GM12878 (cell line): ENCODE data around the gene CYS1. TPM values are rescaled to one million over a fixed set of nuclear protein-coding genes. Genes with fewer than 3 reads are reported as not detected.

ENCODE experiments used
- ATAC-seq: fragments of 200-7000 bp; cut with Tn5 transposase; 3 replicates; pipeline ENCODE4 v1.9.1; 2020; ENCODE audit warnings: mild to moderate bottlenecking, moderate library complexity
- BruUV-seq: library from RNA; stranded (reverse); fragments of 400-500 nt; replicated peaks from 2 replicates; lab custom pipeline; 2021; lab: Mats Ljungman, UMichigan
- CTCF ChIA-PET: fragments of 300-600 bp; sonication (Branson Sonifier 250); formaldehyde crosslinking; extraction: SDS; loops from one replicate; lab custom pipeline; 2021; ENCODE audit warnings: inconsistent platforms; lab: Yijun Ruan, JAX
- POLR2A ChIA-PET: fragments of 350-600 bp; formaldehyde crosslinking; extraction: SDS; loops from one replicate; lab custom pipeline; 2021; ENCODE audit warnings: inconsistent platforms; lab: Charles Lee
- RAD21 ChIA-PET: fragments of 300-600 bp; sonication (Branson Sonifier 250); formaldehyde crosslinking; loops from one replicate; lab custom pipeline; 2023; ENCODE audit warnings: antibody characterized with exemption; ENCODE audit not compliant: unreplicated experiment; lab: Charles Lee
- SMC1A ChIA-PET: fragments of 300-600 bp; sonication (Branson Sonifier 250); formaldehyde crosslinking; loops from one replicate; lab custom pipeline; 2023; ENCODE audit not compliant: unreplicated experiment, uncharacterized antibody; lab: Charles Lee
- DNase-seq: peaks from one replicate; pipeline ENCODE4 v3.0.0-alpha.2; 2011; ENCODE audit warnings: low read depth, low spot score
- FAIRE-seq: peaks from 3 replicates; lab custom pipeline; 2011; peaks lifted over from hg19 to GRCh38; lab: Jason Lieb, UNC
- H2AFZ ChIP-seq: 2 replicates; pipeline ENCODE4 v1.6.0; 2011; ENCODE audit warnings: low read depth, low read length, control low read depth; ENCODE audit not compliant: control insufficient read depth
- H3K27ac ChIP-seq: 2 replicates; pipeline ENCODE4 v1.5.1; 2011; ENCODE audit warnings: control low read depth; ENCODE audit not compliant: control insufficient read depth, insufficient read depth
- H3K27me3 ChIP-seq, 2 experiments: replicated peaks in 1 of 2; 2 replicates each; pipeline versions ENCODE4 v1.6.0 to v1.6.1; 2011; ENCODE audit warnings: low read length in 1 of 2; ENCODE audit not compliant: control insufficient read depth in 2 of 2, insufficient read depth in 2 of 2
- H3K36me3 ChIP-seq, 2 experiments: 2 replicates each; pipeline ENCODE4 v1.5.1; 2011; ENCODE audit warnings: low read length in 1 of 2; ENCODE audit not compliant: control insufficient read depth in 2 of 2, insufficient read depth in 2 of 2
- H3K4me1 ChIP-seq: 2 replicates; pipeline ENCODE4 v1.6.1; 2011; ENCODE audit warnings: mild to moderate bottlenecking, low read length, moderate library complexity, mixed read lengths; ENCODE audit not compliant: control insufficient read depth, insufficient read depth
- H3K4me2 ChIP-seq: 2 replicates; pipeline ENCODE4 v1.6.0; 2011; ENCODE audit warnings: control low read depth; ENCODE audit not compliant: control insufficient read depth, insufficient read depth
- H3K4me3 ChIP-seq: fragments of 200-600 bp; sonication (generic); 2 replicates; pipeline ENCODE4 v1.5.1; 2016
- H3K79me2 ChIP-seq: 2 replicates; pipeline ENCODE4 v1.6.0; 2011; ENCODE audit warnings: low read length; ENCODE audit not compliant: control insufficient read depth, insufficient read depth
- H3K9ac ChIP-seq: 2 replicates; pipeline ENCODE4 v1.8.0; 2011; ENCODE audit warnings: low read length, control low read depth, mixed read lengths; ENCODE audit not compliant: control insufficient read depth, insufficient read depth
- H3K9me3 ChIP-seq: replicated peaks from 3 replicates; pipeline ENCODE4 v1.5.1; 2011; ENCODE audit warnings: mild to moderate bottlenecking, low read length; ENCODE audit not compliant: control insufficient read depth, insufficient read depth
- H4K20me1 ChIP-seq: 2 replicates; pipeline ENCODE4 v1.6.0; 2011; ENCODE audit not compliant: control insufficient read depth, insufficient read depth
- BACH1 ChIP-seq: fragments of 450-650 bp; IDR thresholded peaks from 2 replicates; pipeline ENCODE4 v1.6.1; 2017; ENCODE audit warnings: mild to moderate bottlenecking, borderline replicate concordance
- BMI1 ChIP-seq: fragments of 450-650 bp; IDR thresholded peaks from 2 replicates; pipeline ENCODE4 v1.6.1; 2016; ENCODE audit warnings: mild to moderate bottlenecking, moderate library complexity, borderline replicate concordance
- CBX5 ChIP-seq: sonication (generic); IDR thresholded peaks from 2 replicates; pipeline ENCODE4 v1.6.1; 2016; ENCODE audit warnings: low read depth, moderate library complexity, mild to moderate bottlenecking, inconsistent platforms
- IRF4 ChIP-seq: IDR thresholded peaks from 2 replicates; pipeline ENCODE4 v1.6.1; 2011; ENCODE audit warnings: low read depth, low read length
- MTA2 ChIP-seq: fragments of 450-650 bp; IDR thresholded peaks from 2 replicates; pipeline ENCODE4 v1.6.1; 2016; ENCODE audit warnings: low read depth, mild to moderate bottlenecking, moderate library complexity
- NFYA ChIP-seq: IDR thresholded peaks from 2 replicates; pipeline ENCODE4 v1.6.1; 2011; ENCODE audit warnings: low read depth, mild to moderate bottlenecking, low read length, improper control_type of control experiment, borderline replicate concordance
- PAX8 ChIP-seq: fragments of 450-650 bp; IDR thresholded peaks from 2 replicates; pipeline ENCODE4 v1.6.1; 2017; ENCODE audit warnings: mild to moderate bottlenecking, moderate library complexity
- POU2F2 ChIP-seq: IDR thresholded peaks from 3 replicates; pipeline ENCODE4 v1.6.1; 2011; ENCODE audit warnings: low read depth, mild to moderate bottlenecking, low read length, borderline replicate concordance
- RB1 ChIP-seq: fragments of 450-650 bp; formaldehyde crosslinking; IDR thresholded peaks from 2 replicates; pipeline ENCODE4 v1.6.1; 2017; ENCODE audit warnings: mild to moderate bottlenecking, borderline replicate concordance
- TBL1XR1 ChIP-seq: IDR thresholded peaks from 2 replicates; pipeline ENCODE4 v1.6.1; 2012; ENCODE audit warnings: low read depth, low read length, improper control_type of control experiment
- ZNF622 ChIP-seq: fragments of 450-650 bp; IDR thresholded peaks from 2 replicates; pipeline ENCODE4 v1.6.1; 2017; ENCODE audit warnings: mild to moderate bottlenecking, inconsistent platforms
- WGBS: methylation state at CpG from one replicate; pipeline ENCODE4 v1.1.6; 2016; ENCODE audit warnings: low lambda C conversion rate; ENCODE audit not compliant: insufficient replicate concordance, insufficient coverage; ENCODE audit errors: missing lambda C conversion rate; 5-methylcytosine and 5-hydroxymethylcytosine counted together
- in situ Hi-C: fragments of 300-500 bp; cut with MboI; formaldehyde crosslinking; loops from 9 replicates; pipeline ENCODE4 v1.14.3; 2018; ENCODE audit warnings: mixed read lengths
- intact Hi-C: fragments of 100-400 bp; cut with micrococcal nuclease; formaldehyde crosslinking; loops from one replicate; pipeline ENCODE4 v1.14.2; 2022; ENCODE audit not compliant: unreplicated experiment
- polyA plus RNA-seq, 11 experiments: library from polyadenylated mRNA; depleted of rRNA in 4 of 11; unstranded in 6 of 11; stranded (reverse) in 5 of 11; fragments of >200 nt; fragmentation: Nextera tagmentation in 4 of 11; fragmentation: Illumina TruSeq in 1 of 11; extraction: Ambion mirVana in 4 of 11; extraction: Trizol in 1 of 11; gene quantifications; 1 replicate in 1 of 11; 2 replicates in 10 of 11; pipeline versions ENCODE4 v1.2.1 to v1.2.3, GENCODE V29; 2011 to 2016; ENCODE audit warnings: inconsistent platforms in 2 of 11, missing spikeins in 2 of 11, low read depth in 1 of 11
- total RNA-seq, 4 experiments: library from RNA; depleted of rRNA in 3 of 4; stranded (reverse); fragments of >200 nt in 3 of 4; fragmentation: Illumina TruSeq in 1 of 4; extraction: Trizol in 1 of 4; gene quantifications; 2 replicates each; pipeline versions ENCODE4 v1.2.1 to v1.2.3, GENCODE V29; 2013 to 2021
- TF ChIP-seq, protein P1 (sequence below): fragments of 450-650 bp; conservative IDR thresholded peaks from 2 replicates; pipeline ENCODE4 v1.6.1; 2017; ENCODE audit warnings: mild to moderate bottlenecking, moderate library complexity
- TF ChIP-seq, protein P2 (sequence below): IDR thresholded peaks from 2 replicates; pipeline ENCODE4 v1.6.1; 2012; ENCODE audit warnings: low read depth, low read length, improper control_type of control experiment
- TF ChIP-seq, protein P3 (sequence below): IDR thresholded peaks from 2 replicates; pipeline ENCODE4 v1.6.1; 2011; ENCODE audit warnings: low read depth, low read length, improper control_type of control experiment, borderline replicate concordance

The CYS1 gene
- total and polyA plus RNA-seq, 10 of the 15 experiments (the other 5 are each of a cell fraction or from before 2014, with no cell fraction given): 0.35 to 6.4 (median 2.5) TPM

DNA sequence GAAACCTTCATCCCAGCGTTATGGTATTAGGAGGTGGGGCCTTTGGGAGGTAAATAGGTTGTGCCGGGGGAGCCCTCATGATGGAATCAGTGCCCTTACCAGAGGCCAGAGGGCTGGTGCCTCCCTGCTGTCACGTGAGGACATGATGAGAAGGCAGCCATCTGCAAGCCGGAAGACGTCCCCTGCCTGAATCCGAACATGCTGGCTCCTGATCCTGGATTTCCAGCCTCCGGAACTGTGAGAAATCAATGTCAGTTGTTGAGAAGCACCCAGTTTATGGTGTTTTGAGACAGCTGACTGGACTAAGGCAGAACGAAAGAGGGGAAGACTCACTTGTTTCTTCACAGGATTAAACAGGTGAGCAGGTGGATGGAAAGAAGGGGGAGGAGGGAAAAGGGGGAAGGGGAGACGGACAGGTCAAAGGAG, 49.9 kb downstream of the CYS1 start (continued):
- TF ChIP-seq MTA2: no peak
- TF ChIP-seq, protein P1, sequence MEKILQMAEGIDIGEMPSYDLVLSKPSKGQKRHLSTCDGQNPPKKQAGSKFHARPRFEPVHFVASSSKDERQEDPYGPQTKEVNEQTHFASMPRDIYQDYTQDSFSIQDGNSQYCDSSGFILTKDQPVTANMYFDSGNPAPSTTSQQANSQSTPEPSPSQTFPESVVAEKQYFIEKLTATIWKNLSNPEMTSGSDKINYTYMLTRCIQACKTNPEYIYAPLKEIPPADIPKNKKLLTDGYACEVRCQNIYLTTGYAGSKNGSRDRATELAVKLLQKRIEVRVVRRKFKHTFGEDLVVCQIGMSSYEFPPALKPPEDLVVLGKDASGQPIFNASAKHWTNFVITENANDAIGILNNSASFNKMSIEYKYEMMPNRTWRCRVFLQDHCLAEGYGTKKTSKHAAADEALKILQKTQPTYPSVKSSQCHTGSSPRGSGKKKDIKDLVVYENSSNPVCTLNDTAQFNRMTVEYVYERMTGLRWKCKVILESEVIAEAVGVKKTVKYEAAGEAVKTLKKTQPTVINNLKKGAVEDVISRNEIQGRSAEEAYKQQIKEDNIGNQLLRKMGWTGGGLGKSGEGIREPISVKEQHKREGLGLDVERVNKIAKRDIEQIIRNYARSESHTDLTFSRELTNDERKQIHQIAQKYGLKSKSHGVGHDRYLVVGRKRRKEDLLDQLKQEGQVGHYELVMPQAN: no peak

DNA sequence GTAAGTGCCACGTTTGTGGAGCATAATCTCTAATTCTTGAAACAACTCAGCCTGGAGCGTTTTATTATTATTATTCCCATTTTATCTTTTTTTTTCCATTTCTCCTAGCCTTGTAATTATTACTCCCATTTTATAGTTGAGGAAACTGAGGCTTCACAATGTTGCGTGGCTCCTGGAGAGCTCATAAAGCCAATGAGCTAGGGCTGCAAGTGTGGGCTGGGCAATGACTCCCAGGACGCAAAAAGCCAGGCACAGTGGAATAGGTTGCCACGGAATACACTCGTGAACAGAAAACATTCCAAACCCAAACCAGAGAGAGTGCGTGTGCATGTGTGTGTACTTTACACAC, 50.4 kb downstream of the CYS1 start:
- Histone ChIP-seq H3K36me3 (no peaks in the 10 kb centered on the region), H3K27me3 (peaks cover 0 to 3% of the 10 kb centered on the region in 2 experiments; a peak in 1 of 4 replicates), H3K9ac (no peak overlapping the region), H4K20me1 (no peaks in the 10 kb centered on the region), H3K4me2 (no peak overlapping the region), H3K4me3 (no peak overlapping the region), H3K4me1 (peaks cover 11% of the 10 kb centered on the region), H2AFZ (no peak overlapping the region), H3K79me2 (no peaks in the 10 kb centered on the region), H3K9me3 (no peaks in the 10 kb centered on the region), H3K27ac (no peak overlapping the region)
- no peak for FAIRE-seq
- ChIA-PET RAD21 (interaction anchor here (0.6 to 2.6 kb wide), 5 partner anchors 19 to 631 kb away, joined by 3 to 15 read pairs (median 5); no protein-coding TSS in a partner anchor), POLR2A (interaction anchor here (0.5 kb wide), 1 partner anchor 34 kb away, joined by 4 read pairs; no protein-coding TSS in a partner anchor), SMC1A (interaction anchor here (0.8 to 2.6 kb wide), 6 partner anchors 17 to 231 kb away, joined by 3 to 19 read pairs (median 3); no protein-coding TSS in a partner anchor), CTCF (interaction anchor here (0.7 to 6.4 kb wide), 9 partner anchors 10 to 789 kb away, joined by 3 to 34 read pairs (median 6); no protein-coding TSS in a partner anchor)
- DNase-seq: no peak
- intact Hi-C loops: no loop called here
- TF ChIP-seq PAX8 (no peak), BACH1 (no peak), NFYA (no peak), IRF4 (no peak), BMI1 (no peak), POU2F2 (no peak), TBL1XR1 (no peak), RB1 (no peak), CBX5 (no peak), ZNF622 (no peak)
- TF ChIP-seq, protein P2, sequence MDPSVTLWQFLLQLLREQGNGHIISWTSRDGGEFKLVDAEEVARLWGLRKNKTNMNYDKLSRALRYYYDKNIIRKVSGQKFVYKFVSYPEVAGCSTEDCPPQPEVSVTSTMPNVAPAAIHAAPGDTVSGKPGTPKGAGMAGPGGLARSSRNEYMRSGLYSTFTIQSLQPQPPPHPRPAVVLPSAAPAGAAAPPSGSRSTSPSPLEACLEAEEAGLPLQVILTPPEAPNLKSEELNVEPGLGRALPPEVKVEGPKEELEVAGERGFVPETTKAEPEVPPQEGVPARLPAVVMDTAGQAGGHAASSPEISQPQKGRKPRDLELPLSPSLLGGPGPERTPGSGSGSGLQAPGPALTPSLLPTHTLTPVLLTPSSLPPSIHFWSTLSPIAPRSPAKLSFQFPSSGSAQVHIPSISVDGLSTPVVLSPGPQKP: no peak
- TF ChIP-seq, protein P3, sequence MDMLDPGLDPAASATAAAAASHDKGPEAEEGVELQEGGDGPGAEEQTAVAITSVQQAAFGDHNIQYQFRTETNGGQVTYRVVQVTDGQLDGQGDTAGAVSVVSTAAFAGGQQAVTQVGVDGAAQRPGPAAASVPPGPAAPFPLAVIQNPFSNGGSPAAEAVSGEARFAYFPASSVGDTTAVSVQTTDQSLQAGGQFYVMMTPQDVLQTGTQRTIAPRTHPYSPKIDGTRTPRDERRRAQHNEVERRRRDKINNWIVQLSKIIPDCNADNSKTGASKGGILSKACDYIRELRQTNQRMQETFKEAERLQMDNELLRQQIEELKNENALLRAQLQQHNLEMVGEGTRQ: no peak
- no peak for ATAC-seq
- in situ Hi-C loops: no loop called here
- no TSS peak for BruUV-seq
- 54% methylated on average over 7 of the region's 7 CpGs for WGBS
